ENCODE data around the gene DCAF11. TPM values are rescaled to one million over a fixed set of nuclear protein-coding genes. Genes with fewer than 3 reads are reported as not detected.

Gene DCAF11
- total RNA-seq, result 75.6 TPM

DNA sequence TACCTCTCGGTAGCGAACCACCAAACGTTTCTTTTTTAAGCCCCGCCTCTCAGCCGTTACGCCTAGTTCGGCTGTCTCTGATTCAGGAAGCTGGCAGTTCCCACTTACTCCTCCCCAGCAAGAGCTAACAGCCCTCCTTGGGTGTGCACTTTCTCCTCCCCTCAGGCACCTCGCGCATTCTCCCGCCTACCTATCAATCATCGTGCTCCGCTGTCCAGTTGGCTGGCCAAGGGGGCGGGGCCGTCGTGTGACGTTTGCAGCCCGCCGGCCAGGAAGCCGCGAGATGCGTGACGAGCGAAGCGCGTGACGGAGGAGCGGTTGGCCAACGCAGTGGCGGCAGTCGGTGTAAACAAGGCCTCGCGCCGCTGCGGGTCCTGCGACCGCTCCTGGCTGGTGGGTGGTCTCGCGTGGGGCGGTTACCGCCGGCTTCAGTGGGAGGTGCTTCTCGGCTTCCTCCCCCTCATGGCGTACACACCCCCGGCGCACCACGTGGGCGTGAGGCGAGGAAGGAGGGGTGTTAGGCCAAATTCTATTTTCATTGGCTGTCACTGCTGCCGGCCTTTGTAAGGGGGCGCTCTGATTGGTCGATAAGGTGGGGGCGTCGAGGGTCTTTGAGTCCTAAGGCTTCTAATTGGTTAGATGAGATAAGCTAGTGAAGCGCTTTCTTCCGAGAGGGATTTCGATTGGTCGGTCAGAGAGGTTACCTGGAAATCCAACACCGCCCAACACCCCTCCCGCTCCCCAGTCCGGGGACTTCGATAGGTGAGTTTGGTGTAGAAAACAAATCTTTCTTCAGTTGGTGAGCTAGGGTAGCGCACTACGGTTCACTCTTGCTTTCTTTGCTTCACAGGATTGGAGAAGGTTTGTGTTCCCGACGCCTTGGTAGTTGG, at the start of gene DCAF11, which contains the start of gene NRL:
Gene DCAF11 (plus strand): TSS at position 246 of the 890 bp plus-strand sequence. CDS start 818 bp downstream, outside the sequence.
Gene NRL (minus strand): TSS at position 418 of the 890 bp plus-strand sequence. CDS start 32,101 bp downstream, outside the sequence.
- Histone ChIP-seq H3K27me3 (no peaks in the 10 kb centered on the region), H3K9me3 (no peaks in the 10 kb centered on the region), H3K4me1 (peaks cover 26% of the 10 kb centered on the region), H3K36me3 (peaks cover 0 to 27% of the 10 kb centered on the region in 2 donors), H3K27ac (peak within 1 kb of the TSS; percentile 98), H3K4me3 (peak within 1 kb of the TSS; percentile 84 to 86)
- peak; percentile 99 to 100 for DNase-seq (ENCODE audit: extremely low spot score in 2 of 2)
- TF ChIP-seq POLR2A (IDR thresholded peaks at IDR 0.05) (no peak), POLR2AphosphoS5 (IDR thresholded peaks at IDR 0.05; ENCODE audit: insufficient read depth in 1 of 2, low read depth in 1 of 2) (peak; percentile 84 to 96)
- intact Hi-C loops (cut with DNase I), result loop anchor here (2.0 kb wide), 1 partner anchor 26 kb away; the partner anchor contains the start of gene EMC9

DNA sequence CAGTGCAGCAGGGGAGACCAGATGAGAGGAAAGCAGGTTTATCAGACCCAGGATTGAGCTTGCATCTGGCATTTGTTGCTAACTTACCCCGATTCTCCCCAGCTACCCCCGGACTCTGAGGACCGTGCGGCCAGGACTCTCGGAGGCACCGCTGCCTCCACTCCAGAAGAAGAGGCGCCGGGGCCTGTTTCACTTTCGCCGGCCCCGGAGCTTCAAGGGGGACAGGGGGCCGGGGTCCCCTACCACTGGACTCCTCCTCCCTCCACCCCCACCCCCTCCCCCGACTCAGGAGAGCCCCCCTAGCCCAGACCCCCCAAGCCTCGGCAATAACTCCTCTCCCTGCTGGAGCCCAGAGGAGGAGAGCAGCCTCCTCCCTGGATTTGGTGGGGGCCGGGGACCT, 49.7 kb upstream of the DCAF11 start:
- Histone ChIP-seq H3K4me3 (no peak overlapping the region), H3K27ac (no peak overlapping the region), H3K4me1 (no peaks in the 10 kb centered on the region), H3K36me3 (no peaks in the 10 kb centered on the region), H3K27me3 (no peaks in the 10 kb centered on the region), H3K9me3 (no peaks in the 10 kb centered on the region)
- no peak for TF ChIP-seq POLR2AphosphoS5 (IDR thresholded peaks at IDR 0.05; ENCODE audit: insufficient read depth in 1 of 2, low read depth in 1 of 2)
- TF ChIP-seq POLR2A (IDR thresholded peaks at IDR 0.05), result no peak
- TF ChIP-seq, protein P1, sequence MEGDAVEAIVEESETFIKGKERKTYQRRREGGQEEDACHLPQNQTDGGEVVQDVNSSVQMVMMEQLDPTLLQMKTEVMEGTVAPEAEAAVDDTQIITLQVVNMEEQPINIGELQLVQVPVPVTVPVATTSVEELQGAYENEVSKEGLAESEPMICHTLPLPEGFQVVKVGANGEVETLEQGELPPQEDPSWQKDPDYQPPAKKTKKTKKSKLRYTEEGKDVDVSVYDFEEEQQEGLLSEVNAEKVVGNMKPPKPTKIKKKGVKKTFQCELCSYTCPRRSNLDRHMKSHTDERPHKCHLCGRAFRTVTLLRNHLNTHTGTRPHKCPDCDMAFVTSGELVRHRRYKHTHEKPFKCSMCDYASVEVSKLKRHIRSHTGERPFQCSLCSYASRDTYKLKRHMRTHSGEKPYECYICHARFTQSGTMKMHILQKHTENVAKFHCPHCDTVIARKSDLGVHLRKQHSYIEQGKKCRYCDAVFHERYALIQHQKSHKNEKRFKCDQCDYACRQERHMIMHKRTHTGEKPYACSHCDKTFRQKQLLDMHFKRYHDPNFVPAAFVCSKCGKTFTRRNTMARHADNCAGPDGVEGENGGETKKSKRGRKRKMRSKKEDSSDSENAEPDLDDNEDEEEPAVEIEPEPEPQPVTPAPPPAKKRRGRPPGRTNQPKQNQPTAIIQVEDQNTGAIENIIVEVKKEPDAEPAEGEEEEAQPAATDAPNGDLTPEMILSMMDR (IDR thresholded peaks at IDR 0.05), result no peak
- intact Hi-C loops (cut with DNase I), result no loop called here
- no peak for DNase-seq (ENCODE audit: extremely low spot score in 2 of 2)

DNA sequence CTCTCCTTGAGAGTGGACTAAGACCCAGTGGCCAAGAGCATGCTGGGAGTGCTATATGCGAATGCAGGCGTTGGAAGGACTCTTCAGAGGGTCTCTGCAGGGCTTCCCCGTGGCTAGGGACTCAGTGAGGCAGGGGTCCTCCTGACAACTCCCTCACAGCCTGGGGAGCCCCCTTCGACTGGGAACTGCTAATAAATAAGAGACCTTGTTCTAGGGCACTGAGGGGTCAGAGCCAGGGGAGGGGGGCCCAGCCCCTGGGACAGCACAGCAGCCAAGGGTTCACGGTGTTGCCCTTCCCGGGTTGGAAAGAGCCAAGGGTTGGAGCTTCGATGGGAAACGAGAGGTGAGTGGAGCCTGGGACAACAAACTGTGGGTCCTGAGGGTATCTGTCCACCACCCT, 49.2 kb upstream of the DCAF11 start:
- Histone ChIP-seq H3K4me1 (no peaks in the 10 kb centered on the region), H3K27me3 (no peaks in the 10 kb centered on the region), H3K9me3 (no peaks in the 10 kb centered on the region), H3K27ac (no peak overlapping the region), H3K4me3 (no peak overlapping the region), H3K36me3 (no peaks in the 10 kb centered on the region)
- TF ChIP-seq, protein P1 (IDR thresholded peaks at IDR 0.05), result no peak
- TF ChIP-seq POLR2A (IDR thresholded peaks at IDR 0.05) (no peak), POLR2AphosphoS5 (IDR thresholded peaks at IDR 0.05; ENCODE audit: insufficient read depth in 1 of 2, low read depth in 1 of 2) (no peak)
- intact Hi-C loops (cut with DNase I), result no loop called here
- DNase-seq (ENCODE audit: extremely low spot score in 2 of 2), result no peak

DNA sequence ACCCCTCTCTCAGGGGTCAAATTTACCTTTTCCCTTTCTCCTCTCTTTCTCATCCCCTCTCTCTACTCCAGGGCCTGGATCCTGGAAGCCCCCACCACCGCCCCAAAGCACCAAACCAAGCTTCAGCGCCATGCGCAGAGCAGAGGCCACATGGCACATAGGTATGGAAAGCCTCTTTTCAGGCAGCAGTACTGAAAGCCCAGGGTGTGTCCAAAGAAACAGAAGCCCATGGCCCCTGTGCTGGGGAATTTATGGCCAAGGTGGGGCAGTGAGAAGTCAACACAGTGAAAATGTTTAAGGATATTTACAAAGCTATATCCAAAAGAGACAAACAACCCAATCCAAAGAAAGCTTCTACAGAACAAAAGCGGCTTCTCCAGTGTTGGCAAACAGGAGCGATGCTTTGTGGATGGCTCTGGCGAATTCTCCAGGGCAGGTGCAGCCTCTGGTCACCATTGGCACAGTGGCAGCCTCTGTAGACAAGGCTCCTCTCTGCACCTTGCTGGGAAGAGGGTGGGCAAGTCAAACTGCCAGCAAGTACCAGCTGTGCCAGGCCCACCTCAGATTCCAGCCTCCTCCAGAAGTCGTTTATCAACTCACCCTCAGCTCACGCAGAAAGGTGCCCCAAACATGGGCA, 48.0 kb upstream of the DCAF11 start:
- Histone ChIP-seq H3K27ac (no peak overlapping the region), H3K4me1 (no peaks in the 10 kb centered on the region), H3K36me3 (no peaks in the 10 kb centered on the region), H3K4me3 (no peak overlapping the region), H3K27me3 (no peaks in the 10 kb centered on the region), H3K9me3 (no peaks in the 10 kb centered on the region)
- no peak for DNase-seq (ENCODE audit: extremely low spot score in 2 of 2)
- intact Hi-C loops (cut with DNase I), result no loop called here
- TF ChIP-seq POLR2A (IDR thresholded peaks at IDR 0.05) (no peak), POLR2AphosphoS5 (IDR thresholded peaks at IDR 0.05; ENCODE audit: insufficient read depth in 1 of 2, low read depth in 1 of 2) (no peak)
- TF ChIP-seq, protein P1 (IDR thresholded peaks at IDR 0.05), result no peak

DNA sequence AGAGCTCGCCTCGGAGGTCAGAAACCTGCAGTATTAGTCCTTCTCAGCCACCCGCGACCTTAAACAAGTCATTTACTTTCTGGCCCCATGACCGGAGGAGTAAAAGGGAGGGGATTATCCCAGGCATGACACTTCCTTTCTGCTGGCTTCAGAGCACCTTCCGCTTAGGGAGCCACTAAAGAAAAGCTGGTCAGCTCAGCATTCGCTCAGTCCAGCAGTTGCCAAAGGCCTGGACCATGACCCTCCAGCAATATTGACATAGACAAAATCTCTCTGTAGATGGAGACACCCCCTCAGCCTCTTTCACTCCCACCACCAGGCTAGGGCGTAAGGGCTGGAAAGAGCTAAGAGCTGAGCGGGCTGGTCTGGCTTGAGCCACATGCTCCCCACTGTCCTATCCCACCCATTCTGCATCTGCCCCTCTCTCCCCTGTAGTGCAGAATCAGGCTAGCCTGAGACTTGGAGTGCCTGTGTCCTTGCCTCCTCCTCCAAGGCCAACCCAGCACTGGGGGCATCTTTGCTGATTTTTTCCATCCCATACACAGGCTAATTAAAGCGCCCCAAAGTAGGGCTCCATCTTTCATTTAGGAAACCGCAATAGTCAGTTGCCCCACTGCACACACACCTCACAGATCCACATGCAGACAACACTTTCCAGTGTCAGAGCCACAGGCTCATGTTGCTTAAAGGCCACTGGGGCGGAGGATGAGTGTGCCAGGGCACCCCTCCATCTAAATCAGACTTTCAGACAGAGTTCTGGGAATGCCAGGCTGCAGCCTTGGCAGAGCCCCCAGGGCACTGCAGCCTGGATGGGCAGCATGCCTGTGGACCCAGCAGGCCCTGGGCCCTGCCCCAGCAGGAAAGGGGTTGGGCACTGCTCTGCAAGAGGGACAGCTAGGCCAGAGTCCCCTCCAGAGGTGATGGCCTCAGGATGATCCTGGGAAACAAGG, 47.2 kb upstream of the DCAF11 start:
- TF ChIP-seq, protein P1 (IDR thresholded peaks at IDR 0.05), result no peak
- TF ChIP-seq POLR2AphosphoS5 (IDR thresholded peaks at IDR 0.05; ENCODE audit: insufficient read depth in 1 of 2, low read depth in 1 of 2) (no peak), POLR2A (IDR thresholded peaks at IDR 0.05) (no peak)
- intact Hi-C loops (cut with DNase I), result no loop called here
- Histone ChIP-seq H3K9me3 (no peaks in the 10 kb centered on the region), H3K4me3 (no peak overlapping the region), H3K4me1 (peaks cover 4% of the 10 kb centered on the region), H3K27me3 (no peaks in the 10 kb centered on the region), H3K36me3 (no peaks in the 10 kb centered on the region), H3K27ac (no peak overlapping the region)
- DNase-seq (ENCODE audit: extremely low spot score in 2 of 2), result no peak

Data from vagina (tissue), 2 donors.